GM21423 (cell line): ENCODE data around the gene WDFY4.

Experiments used
- ATAC-seq: cut with Tn5 transposase; IDR thresholded peaks from one replicate; pipeline ENCODE4 v1.9.1; 2021; ENCODE audit warnings: mild to moderate bottlenecking, moderate library complexity; ENCODE audit not compliant: unreplicated experiment

WDFY4 gene

DNA sequence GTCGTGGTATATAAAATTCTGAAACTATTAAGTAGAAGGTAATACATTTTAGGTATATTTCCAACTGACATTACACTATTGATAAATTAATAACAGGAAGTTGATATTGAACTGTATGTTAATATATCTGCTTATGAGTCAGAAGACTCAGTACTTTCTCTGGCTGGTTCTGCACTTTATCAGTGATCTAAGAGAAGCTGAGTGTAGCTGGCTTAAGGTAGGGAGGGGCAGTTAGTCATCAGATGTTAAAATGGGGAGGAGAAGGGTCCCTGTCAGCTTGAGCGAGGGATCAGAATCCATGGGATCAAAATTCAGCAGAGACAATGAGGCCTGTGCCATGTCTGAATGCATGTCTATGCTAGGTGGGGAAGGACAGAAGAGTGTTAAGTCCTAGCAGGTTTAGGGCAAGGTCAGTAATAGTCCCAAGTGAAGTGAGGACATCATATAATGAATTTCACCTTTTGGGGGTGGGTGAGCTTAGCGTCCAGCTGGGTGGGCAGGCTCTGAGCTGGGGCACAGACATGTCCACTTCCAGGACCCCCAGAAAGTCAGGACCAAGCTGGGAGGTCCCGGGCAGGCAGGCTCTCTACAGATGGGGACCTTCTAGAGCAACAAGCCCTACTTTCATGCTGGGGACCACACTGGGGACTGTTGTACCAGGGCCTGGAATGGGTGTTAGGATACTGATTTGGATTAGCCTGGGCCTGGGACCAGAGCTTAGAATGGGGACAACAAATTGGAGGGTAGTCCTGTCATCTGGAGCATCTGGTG is 82.9 kb downstream of the WDFY4 start:
- no peak for ATAC-seq

DNA sequence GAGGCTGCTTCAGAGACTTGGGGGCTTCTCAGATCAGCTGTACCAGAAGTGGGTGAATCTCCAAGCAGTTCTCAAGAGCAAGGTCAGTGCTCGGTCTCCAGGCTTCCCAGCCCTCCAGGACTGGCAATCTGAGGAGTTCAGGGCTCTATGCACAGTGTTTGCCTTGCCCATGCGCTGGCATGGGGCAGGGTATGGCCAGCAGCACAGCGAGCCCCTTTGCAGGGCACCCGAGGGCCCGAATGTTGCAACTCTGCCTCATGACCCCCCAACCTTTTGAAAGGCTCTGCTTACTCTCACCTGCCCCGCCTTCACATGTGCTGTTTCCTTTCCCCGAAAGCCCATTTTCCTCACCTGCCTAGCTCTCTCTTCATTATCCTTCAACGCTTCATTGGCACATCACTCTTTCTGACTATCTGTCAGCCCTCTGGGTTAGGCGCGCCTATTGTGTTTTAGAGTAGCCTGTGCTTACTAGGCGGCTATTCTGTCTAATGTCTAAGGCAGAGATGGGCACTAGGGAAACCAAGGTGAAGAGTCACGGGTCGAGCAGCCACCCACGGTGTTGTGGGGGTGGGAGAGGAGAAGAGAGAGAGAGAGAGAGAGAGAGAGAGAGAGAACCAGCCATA is 83.6 kb downstream of the WDFY4 start:
- ATAC-seq: no peak

DNA sequence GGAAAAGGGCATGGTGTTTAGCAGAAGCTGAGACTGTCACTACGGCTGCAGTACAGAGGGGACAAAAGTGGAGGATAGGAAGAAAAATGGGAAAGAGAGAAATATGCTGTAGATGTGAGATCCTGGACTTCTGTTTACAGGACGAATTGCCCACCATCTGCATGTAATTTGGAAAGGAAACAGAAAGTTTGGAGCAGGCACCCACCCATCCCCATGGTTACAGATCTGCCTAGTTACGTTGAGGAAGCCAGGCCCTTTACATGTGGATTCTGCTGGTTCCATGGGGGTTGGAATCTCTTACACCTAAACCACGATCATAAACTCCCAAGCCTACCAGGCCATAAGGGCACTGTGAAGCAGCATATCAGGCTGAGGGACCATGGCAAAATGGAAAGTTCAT is 84.3 kb downstream of the WDFY4 start:
- no peak for ATAC-seq

GRCh38 chr10:48769706-48770435 is 85.2 kb downstream of the WDFY4 start:
- ATAC-seq: no peak

DNA sequence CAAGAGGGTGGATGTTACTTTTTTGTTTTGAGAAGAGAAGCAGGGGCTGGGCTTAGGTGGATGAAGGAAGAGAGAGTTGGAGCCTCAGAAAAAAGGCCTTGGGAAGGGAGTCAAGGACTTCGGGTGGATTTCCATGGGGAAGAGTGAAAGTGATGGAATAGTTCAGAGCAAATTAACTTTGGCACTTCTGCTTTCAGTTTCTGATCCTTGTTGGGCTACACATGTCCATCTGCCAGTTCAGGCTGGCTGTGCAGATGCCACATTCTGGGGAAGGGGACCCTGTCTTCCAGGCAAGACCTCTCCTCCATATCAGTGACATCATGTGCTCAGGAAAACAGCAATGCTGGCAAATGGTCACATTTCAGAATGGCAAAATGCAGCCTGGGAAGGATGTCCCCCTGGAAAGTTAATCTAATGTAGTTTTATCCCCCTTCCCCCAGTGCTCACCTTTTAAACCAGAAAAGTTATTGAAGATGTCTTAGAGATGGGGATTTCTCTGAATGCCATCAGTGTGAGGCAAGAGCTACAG is 86.0 kb downstream of the WDFY4 start:
- no peak for ATAC-seq

DNA sequence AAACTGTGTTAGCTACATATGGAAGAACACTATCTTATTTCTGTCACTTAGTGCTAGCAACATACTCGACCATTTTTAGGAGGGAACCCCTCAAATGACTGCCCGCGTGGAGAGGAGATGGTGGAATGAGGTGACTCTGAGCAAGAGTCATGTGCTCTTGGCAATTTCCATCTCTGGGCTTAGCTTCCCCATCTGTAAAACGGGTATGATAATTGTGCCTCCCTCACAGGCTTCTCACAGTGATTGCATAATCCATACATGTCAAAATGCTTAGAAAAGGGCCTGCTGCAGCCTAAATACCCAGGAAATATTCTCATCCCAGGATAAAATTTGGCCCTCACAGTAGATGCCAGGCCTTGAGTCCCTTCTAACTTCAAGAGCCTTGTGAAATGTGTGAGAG is 86.6 kb downstream of the WDFY4 start:
- ATAC-seq: no peak

DNA sequence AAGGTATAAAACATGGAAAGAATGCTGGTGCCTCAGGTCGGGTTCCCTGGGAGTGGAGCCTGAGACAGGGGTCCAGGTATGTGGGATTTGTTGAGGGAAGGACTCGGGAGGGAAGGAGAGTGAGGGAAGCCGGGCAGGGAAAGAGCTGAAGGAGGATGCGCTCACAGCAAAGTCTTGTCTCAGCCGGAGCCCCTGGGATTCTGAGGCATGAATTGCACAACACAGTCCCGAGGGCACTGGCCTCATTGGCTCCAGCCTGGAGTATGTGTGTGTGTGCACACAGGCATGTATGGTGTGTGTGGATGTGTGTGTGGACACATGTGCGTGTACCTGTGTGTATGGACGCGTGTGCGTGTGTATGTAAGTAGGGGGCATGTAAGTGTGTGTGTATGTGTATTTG is 87.4 kb downstream of the WDFY4 start:
- no peak for ATAC-seq

GRCh38 chr10:48773580-48773979 is 88.9 kb downstream of the WDFY4 start:
- no peak for ATAC-seq

- ATAC-seq: no peak
These were observed 89.9 kb downstream of the WDFY4 start for GRCh38 chr10:48774416-48775205.

- no peak for ATAC-seq
These were observed 90.5 kb downstream of the WDFY4 start for GRCh38 chr10:48775206-48775517.

DNA sequence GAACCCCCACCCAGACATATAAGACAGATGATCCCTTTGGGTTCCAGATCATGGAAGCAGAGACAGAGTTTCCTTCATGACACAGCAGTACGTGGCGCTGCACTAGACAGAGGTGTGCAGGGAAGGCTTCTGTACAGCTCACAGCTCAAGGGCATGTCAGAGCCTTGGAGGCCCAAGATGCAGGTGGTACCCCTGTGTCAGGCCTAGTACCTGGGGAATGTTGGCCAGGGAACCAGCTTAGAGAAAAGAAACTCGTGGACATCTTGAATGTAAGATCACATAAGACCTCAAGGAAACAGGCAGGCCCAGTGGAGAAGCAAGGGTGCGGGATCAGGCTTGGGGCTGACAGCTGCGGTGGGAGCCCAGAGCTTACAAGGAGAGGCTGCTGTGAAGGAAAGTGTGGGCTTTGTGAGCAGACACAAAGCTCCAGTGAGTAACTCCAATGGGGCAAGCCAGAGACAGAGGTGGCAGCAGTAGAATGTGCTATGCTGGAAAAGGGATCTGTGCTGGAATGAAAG is 91.4 kb downstream of the WDFY4 start:
- no peak for ATAC-seq

DNA sequence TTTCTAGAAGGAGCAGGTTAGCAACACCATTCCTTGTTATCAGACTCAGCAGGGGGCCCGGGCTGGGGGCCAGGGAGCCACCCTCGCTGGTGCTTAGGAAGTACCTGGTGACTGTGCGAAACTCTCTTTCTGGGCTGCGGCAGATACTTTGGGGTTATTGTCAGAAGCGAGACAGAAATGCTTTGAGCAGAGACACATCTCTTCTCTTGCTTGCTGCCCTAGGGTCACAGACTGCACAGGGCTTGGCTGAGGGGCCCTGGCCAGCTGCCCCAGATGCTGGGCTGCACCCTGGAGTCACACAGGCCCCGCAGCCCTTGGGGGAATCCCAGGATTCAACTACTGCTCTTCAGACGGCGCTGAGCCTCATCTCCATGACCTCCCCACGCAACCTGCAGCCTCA is 91.9 kb downstream of the WDFY4 start:
- no peak for ATAC-seq

- ATAC-seq: no peak
These were observed 92.4 kb downstream of the WDFY4 start for GRCh38 chr10:48777110-48777509.

- no peak for ATAC-seq
These were observed 93.7 kb downstream of the WDFY4 start for GRCh38 chr10:48778193-48778857.

DNA sequence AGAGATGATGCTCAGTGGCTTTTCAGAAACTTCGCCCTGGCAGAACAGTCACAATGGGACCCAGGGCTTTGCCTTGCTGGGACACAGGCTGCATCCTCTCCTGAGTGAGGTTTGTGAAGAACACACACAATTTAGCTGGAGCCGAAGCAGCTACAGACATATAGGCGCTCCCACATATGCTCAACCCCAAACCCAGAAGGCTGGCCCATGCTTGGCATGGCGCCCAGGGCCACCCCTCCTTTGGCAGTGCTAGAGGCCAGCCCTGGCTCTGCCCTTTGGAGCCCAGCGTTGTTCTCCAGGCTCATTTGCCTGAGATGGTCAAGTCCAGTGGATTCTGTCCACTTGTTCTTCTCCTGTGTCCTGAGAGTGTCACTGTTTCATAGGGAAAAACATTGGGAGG is 94.4 kb downstream of the WDFY4 start:
- ATAC-seq: no peak

DNA sequence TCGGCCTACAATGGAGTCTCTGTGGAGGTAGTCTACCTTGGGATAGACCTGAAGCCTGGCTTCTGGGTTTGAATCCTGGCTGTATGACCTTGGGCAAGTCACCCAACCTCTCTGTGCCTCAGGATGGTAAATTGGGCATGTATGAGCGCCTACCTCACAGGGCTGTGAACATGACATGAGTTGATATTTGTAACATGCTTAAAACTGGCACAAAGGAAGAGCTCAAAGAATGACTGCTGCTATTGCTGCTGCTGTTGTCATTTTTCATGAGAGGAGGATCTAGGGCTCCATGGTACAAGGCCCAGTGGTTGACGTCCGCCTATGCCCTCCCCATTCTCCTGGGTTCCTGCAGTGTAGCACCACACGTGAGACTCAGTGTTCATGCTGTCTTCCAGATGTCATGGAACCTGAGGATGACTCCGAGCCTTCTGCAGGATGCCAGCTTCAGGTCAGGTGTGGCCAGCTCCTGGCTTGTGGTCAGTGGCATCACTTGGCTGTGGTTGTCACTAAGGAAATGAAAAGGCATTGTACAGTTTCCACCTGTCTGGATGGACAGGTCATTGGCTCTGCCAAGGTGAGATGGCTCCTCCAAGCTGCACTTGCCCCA is 95.0 kb downstream of the WDFY4 start:
- ATAC-seq: no peak

DNA sequence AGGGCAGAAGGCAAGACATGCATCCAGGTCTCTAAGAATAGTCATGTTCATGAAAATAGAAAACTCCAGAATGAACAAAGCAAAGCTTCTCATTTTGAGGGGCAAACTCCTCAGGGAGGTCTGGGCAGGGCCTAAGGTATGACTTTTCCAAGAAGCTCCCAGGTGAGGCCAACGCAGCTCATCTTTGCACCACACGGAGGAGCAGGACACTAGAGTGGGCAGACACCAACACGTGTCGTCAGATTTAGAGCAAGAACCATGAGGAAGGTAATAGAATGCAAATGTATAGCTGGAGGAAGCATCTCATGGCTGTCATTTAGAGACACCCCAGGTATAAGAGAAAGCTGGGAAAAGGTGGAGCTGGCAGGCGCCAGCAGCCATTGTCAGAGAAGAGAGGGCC is 95.7 kb downstream of the WDFY4 start:
- no peak for ATAC-seq

- no peak for ATAC-seq
These were observed 97.7 kb downstream of the WDFY4 start for GRCh38 chr10:48782386-48782785.

DNA sequence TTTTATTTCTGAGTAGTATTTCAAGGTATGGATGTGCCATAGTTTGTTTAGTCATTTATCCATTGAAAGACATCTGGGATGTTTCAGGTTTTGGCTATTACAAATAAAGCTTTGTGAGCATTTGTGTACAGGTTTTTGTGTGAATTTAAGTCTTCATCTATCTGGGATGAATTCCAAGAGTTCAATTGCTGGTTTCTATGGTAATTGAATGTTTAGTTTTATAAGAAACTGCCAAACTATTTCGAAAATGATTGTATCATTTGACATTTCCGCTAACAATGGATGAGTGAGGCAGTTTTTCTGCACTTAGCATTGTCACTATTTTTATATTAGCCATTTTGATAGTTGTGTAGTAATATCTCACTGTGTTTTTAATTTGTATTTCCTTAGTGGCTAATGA is 99.4 kb downstream of the WDFY4 start:
- ATAC-seq: no peak

DNA sequence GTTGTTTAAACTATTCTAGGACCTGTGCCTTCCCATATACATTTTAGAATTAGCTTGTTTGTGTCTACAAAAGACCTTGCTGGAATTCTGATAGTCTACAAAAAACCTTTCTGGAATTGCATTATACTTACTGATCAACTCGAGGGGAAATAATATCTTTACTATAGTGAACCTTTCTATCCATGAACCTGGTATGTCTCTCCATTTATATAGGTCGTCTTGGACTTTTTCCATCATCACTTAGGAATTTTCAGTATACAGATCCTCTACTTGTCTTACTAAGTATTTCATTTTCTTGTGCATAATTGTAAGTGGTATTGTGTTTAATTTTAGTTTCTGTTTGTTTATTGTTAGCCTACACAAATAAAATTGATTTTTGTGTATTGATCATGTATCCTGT is 101.1 kb downstream of the WDFY4 start:
- ATAC-seq: no peak
